ENCODE measurements around the gene GOSR2.

The GOSR2 gene

DNA sequence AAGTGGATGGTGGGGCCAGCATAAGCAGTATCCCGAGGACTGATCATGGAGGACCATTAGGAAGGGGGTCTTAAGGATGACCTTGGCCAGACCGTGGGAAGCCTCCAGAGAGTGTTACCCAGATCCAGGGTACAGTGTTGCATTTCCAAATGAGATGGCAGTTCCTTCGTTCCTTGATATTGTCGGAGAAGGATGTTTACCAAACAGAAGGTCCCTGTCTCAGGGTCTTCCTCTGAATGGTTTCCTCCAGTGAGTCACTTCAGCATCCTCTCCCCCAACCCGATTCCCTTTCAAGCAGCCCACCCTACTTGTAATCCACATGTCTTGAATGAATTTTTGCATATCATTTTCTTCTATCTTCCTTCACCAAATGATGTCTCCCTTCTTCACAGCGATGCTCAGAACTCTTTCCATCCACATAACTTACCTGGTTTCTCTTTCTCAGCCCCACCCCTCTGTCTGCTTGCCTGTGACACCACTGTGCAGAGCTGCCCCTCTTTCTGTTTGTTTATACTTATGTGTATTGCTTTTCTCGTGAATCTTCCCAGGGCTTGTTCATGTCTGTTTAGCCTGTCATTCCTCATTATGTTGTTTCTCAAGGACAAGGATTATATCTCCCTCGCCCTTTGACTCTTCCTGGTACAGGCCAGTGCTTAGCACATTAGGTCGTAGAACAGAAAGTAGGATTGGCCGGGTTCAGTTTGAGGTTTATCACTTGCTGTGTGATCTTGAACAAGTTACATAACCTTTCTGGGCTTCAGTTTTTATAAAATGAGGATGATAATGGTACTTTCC, 5.7 kb downstream of the GOSR2 start:
- 88 to 93% methylated on average over 8 to 9 of the region's 10 CpGs for WGBS, 2 experiments (ENCODE audit: insufficient coverage in 2 of 2)
- peaks cover 65% of the 10 kb centered on the region for H3K4me1 ChIP-seq (ENCODE audit: control insufficient read depth, insufficient read depth, low read length, poor library complexity, severe bottlenecking)
- H3K36me3 ChIP-seq (ENCODE audit: control insufficient read depth, insufficient read depth, low read length) = peaks cover 53% of the 10 kb centered on the region
- no peaks in the 10 kb centered on the region for H3K9me3 ChIP-seq (ENCODE audit: control insufficient read depth, low read length)
- H3K4me3 ChIP-seq (ENCODE audit: extremely low read depth, insufficient read depth, low read length, poor library complexity, severe bottlenecking) = no peak overlapping the region
- H3K27ac ChIP-seq (ENCODE audit: low read depth, low read length, severe bottlenecking) = peak overlapping the region; percentile 90

DNA sequence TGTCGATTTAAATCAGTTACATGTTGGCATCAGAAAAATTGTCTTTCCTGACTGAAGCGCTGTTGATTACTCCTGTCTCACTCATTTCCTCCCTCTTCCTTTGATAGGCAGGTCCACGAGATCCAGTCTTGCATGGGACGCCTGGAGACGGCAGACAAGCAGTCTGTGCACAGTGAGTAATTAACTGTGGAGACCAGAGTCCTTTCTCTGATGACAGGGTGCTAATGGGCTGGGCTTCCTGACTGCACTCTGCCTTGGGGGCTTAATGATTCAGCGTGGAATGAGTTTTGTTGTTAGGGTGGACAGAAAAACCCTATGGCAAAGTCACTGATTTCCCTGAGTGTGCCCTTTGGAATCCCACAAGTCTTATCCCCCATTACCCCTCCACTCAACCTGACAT, 6.5 kb downstream of the GOSR2 start:
- WGBS, 2 experiments (ENCODE audit: insufficient coverage in 2 of 2) = 49 to 95% methylated on average over 2 to 5 of the region's 6 CpGs
- Histone ChIP-seq H3K27ac (ENCODE audit: low read depth, low read length, severe bottlenecking) (peak overlapping the region; percentile 90), H3K9me3 (ENCODE audit: control insufficient read depth, low read length) (no peaks in the 10 kb centered on the region)

DNA sequence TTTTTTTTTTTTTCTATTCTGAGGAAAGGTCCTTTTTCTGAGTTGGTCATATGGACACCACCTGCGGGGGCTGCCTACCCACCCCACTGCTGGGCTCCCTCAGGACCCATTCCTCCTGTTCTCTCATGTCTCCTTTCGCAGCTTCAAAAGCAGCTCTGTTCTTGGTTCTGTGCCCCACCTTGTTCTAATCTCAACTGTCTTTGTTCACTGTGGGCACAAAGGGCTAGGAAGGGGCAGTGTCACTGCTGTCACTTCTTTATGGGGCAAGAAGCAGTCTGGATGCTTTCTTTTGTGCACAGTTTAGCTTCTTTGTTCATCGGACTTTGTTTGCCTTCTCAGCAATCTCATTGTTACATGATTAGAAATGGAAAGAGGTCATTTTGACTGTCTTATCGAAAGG, 7.1 kb downstream of the GOSR2 start:
- peaks cover 64% of the 10 kb centered on the region for H3K4me1 ChIP-seq (ENCODE audit: control insufficient read depth, insufficient read depth, low read length, poor library complexity, severe bottlenecking)
- H3K27ac ChIP-seq (ENCODE audit: low read depth, low read length, severe bottlenecking) = peak overlapping the region; percentile 90
- no peaks in the 10 kb centered on the region for H3K9me3 ChIP-seq (ENCODE audit: control insufficient read depth, low read length)
- no peak overlapping the region for H3K4me3 ChIP-seq (ENCODE audit: extremely low read depth, insufficient read depth, low read length, poor library complexity, severe bottlenecking)
- WGBS, 2 experiments (ENCODE audit: insufficient coverage in 2 of 2) = 93 to 100% methylated on average over 3 of the region's 4 CpGs
- peaks cover 64% of the 10 kb centered on the region for H3K36me3 ChIP-seq (ENCODE audit: control insufficient read depth, insufficient read depth, low read length)

More for the DNA sequence above, 6.5 kb downstream of the GOSR2 start:
- Histone ChIP-seq H3K4me1 (ENCODE audit: control insufficient read depth, insufficient read depth, low read length, poor library complexity, severe bottlenecking) (peaks cover 70% of the 10 kb centered on the region), H3K36me3 (ENCODE audit: control insufficient read depth, insufficient read depth, low read length) (peaks cover 61% of the 10 kb centered on the region), H3K4me3 (ENCODE audit: extremely low read depth, insufficient read depth, low read length, poor library complexity, severe bottlenecking) (no peak overlapping the region)

GRCh38 chr17:46931596-46931995, 8.6 kb downstream of the GOSR2 start:
- 88 to 92% methylated on average over 1 of the region's 4 CpGs for WGBS, 2 experiments (ENCODE audit: insufficient coverage in 2 of 2)
- Histone ChIP-seq H3K9me3 (ENCODE audit: control insufficient read depth, low read length) (no peaks in the 10 kb centered on the region), H3K4me3 (ENCODE audit: extremely low read depth, insufficient read depth, low read length, poor library complexity, severe bottlenecking) (no peak overlapping the region), H3K36me3 (ENCODE audit: control insufficient read depth, insufficient read depth, low read length) (peaks cover 69% of the 10 kb centered on the region), H3K4me1 (ENCODE audit: control insufficient read depth, insufficient read depth, low read length, poor library complexity, severe bottlenecking) (peaks cover 56% of the 10 kb centered on the region), H3K27ac (ENCODE audit: low read depth, low read length, severe bottlenecking) (peak overlapping the region; percentile 10)

- peaks cover 20% of the 10 kb centered on the region for H3K4me1 ChIP-seq (ENCODE audit: control insufficient read depth, insufficient read depth, low read length, poor library complexity, severe bottlenecking)
- 79 to 89% methylated on average over 5 to 6 of the region's 7 CpGs for WGBS, 2 experiments (ENCODE audit: insufficient coverage in 2 of 2)
- H3K36me3 ChIP-seq (ENCODE audit: control insufficient read depth, insufficient read depth, low read length) = peaks cover 96% of the 10 kb centered on the region
- no peak overlapping the region for H3K4me3 ChIP-seq (ENCODE audit: extremely low read depth, insufficient read depth, low read length, poor library complexity, severe bottlenecking)
- no peaks in the 10 kb centered on the region for H3K9me3 ChIP-seq (ENCODE audit: control insufficient read depth, low read length)
- H3K27ac ChIP-seq (ENCODE audit: low read depth, low read length, severe bottlenecking) = no peak overlapping the region
These were observed 12.8 kb downstream of the GOSR2 start for GRCh38 chr17:46935658-46936266.

DNA sequence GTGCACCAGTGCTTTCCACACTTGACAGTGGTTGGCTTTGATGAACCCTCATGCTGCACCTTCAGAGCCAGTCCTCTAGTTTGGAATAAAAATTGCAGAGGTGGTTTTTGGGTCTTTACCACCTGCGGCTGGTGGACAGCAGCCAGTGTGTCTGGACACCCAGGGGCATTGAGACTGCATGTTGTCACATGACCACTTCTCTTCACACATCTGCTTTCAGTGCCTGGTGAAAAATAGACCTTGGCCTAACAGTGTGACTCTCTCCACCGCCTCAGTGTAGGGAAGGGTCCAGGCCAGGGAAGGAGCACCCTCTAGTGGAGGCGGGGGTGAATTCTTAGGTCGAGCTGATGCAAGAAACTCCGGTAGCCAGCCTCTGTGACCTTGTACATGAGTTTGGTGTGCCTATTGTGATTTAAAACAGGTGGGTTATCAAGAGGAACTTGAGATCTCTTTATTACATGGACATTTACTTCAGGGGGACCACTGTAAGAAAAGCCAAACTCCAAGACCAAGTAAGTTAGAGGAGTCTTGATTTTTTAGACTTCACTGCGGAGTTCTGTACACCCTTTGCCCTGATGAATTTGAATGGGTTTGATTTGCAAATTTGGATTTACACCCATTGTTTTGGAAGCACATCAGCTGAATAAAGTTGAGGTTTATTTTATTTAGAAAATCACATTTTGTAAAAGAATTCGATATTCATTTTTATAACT, 17.9 kb downstream of the GOSR2 start:
- Histone ChIP-seq H3K9me3 (ENCODE audit: control insufficient read depth, low read length) (no peaks in the 10 kb centered on the region), H3K4me3 (ENCODE audit: extremely low read depth, insufficient read depth, low read length, poor library complexity, severe bottlenecking) (no peak overlapping the region), H3K4me1 (ENCODE audit: control insufficient read depth, insufficient read depth, low read length, poor library complexity, severe bottlenecking) (peaks cover 28% of the 10 kb centered on the region), H3K36me3 (ENCODE audit: control insufficient read depth, insufficient read depth, low read length) (peaks cover 60% of the 10 kb centered on the region), H3K27ac (ENCODE audit: low read depth, low read length, severe bottlenecking) (no peak overlapping the region)
- WGBS, 2 experiments (ENCODE audit: insufficient coverage in 2 of 2) = 29 to 63% methylated on average over 4 to 5 of the region's 7 CpGs

GRCh38 chr17:46942441-46943217, 19.7 kb downstream of the GOSR2 start:
- Histone ChIP-seq H3K4me3 (ENCODE audit: extremely low read depth, insufficient read depth, low read length, poor library complexity, severe bottlenecking) (no peak overlapping the region), H3K4me1 (ENCODE audit: control insufficient read depth, insufficient read depth, low read length, poor library complexity, severe bottlenecking) (peaks cover 28% of the 10 kb centered on the region), H3K36me3 (ENCODE audit: control insufficient read depth, insufficient read depth, low read length) (peaks cover 43% of the 10 kb centered on the region), H3K27ac (ENCODE audit: low read depth, low read length, severe bottlenecking) (peak overlapping the region; percentile 78), H3K9me3 (ENCODE audit: control insufficient read depth, low read length) (no peaks in the 10 kb centered on the region)
- WGBS, 2 experiments (ENCODE audit: insufficient coverage in 2 of 2) = 73 to 82% methylated on average over 8 to 9 of the region's 10 CpGs

DNA sequence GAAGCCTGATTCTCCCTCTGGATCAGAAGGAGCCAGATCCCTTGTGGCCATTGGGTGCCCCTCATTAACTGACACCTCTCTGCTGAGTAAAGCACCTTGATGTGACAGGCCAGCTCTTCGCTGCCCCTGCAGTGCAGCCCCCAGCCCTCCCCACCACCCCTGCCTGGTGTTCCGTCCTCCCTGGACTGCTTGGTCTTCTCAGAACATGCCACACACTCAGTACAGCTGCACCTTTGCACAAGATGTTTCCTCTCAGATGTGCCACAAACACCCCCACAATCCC, 20.2 kb downstream of the GOSR2 start:
- WGBS, 2 experiments (ENCODE audit: insufficient coverage in 2 of 2) = 85 to 94% methylated on average over 2 of the region's 2 CpGs
- Histone ChIP-seq H3K36me3 (ENCODE audit: control insufficient read depth, insufficient read depth, low read length) (peaks cover 39% of the 10 kb centered on the region), H3K27ac (ENCODE audit: low read depth, low read length, severe bottlenecking) (peak overlapping the region; percentile 78), H3K4me1 (ENCODE audit: control insufficient read depth, insufficient read depth, low read length, poor library complexity, severe bottlenecking) (peaks cover 28% of the 10 kb centered on the region), H3K9me3 (ENCODE audit: control insufficient read depth, low read length) (no peaks in the 10 kb centered on the region), H3K4me3 (ENCODE audit: extremely low read depth, insufficient read depth, low read length, poor library complexity, severe bottlenecking) (no peak overlapping the region)

DNA sequence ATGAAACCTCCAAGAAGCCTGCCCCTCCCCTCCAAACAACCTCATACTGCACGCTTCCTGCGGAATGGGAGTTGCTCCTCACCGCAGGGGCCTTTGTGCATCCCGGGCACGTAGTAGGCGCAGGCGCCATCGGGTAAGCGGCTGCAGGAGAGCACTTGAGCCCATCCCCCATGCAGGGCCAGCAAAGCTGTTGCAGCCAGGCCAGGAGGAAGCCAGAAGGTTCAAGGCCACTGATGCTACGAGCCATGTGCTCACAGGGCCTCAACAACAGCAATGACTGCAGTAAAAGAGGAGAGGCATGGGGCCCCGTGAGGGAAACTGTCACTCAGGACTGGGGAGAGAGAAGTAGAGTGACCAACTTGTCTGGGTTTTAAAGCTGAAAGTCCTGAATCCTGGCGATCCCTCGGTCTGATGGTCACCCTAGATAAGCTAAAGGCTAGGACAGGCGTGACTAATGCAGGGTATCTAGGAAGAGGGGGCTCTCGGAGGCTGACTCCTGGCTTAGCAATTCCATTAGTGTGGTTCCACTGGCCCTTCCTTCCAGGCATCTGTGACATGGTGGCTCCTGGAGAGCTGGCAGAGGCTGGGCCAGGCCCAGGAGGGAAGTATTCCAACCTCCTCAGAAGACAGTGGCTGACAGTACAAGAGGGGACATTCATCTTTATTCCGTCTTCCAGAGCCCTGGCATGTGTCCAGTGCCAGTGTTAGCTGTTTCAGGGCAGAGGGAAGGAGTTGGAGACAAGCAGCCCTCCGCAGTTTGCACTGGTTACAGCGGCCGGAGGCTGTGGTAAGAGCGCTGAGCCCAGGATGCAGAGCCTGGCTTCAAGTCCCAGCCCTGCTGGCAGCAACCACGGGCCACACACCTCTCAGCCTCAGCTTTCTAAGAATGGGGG, 20.8 kb downstream of the GOSR2 start:
- H3K4me1 ChIP-seq (ENCODE audit: control insufficient read depth, insufficient read depth, low read length, poor library complexity, severe bottlenecking) = peaks cover 28% of the 10 kb centered on the region
- peak overlapping the region; percentile 78 for H3K27ac ChIP-seq (ENCODE audit: low read depth, low read length, severe bottlenecking)
- 53 to 54% methylated on average over 20 to 21 of the region's 21 CpGs for WGBS, 2 experiments (ENCODE audit: insufficient coverage in 2 of 2)
- peaks cover 33% of the 10 kb centered on the region for H3K36me3 ChIP-seq (ENCODE audit: control insufficient read depth, insufficient read depth, low read length)
- H3K9me3 ChIP-seq (ENCODE audit: control insufficient read depth, low read length) = no peaks in the 10 kb centered on the region
- no peak overlapping the region for H3K4me3 ChIP-seq (ENCODE audit: extremely low read depth, insufficient read depth, low read length, poor library complexity, severe bottlenecking)

- H3K27ac ChIP-seq (ENCODE audit: low read depth, low read length, severe bottlenecking) = no peak overlapping the region
- WGBS, 2 experiments (ENCODE audit: insufficient coverage in 2 of 2) = 85 to 98% methylated on average over 10 of the region's 10 CpGs
- H3K36me3 ChIP-seq (ENCODE audit: control insufficient read depth, insufficient read depth, low read length) = peaks cover 22% of the 10 kb centered on the region
- H3K9me3 ChIP-seq (ENCODE audit: control insufficient read depth, low read length) = no peaks in the 10 kb centered on the region
- peaks cover 28% of the 10 kb centered on the region for H3K4me1 ChIP-seq (ENCODE audit: control insufficient read depth, insufficient read depth, low read length, poor library complexity, severe bottlenecking)
- H3K4me3 ChIP-seq (ENCODE audit: extremely low read depth, insufficient read depth, low read length, poor library complexity, severe bottlenecking) = no peak overlapping the region
These were observed 22.0 kb downstream of the GOSR2 start for GRCh38 chr17:46944931-46945330.

All from mesodermal cell (in vitro differentiated cells).